Spinal cord (tissue), 10 donors: ENCODE measurements around the gene TRAPPC2L. TPM values are rescaled to one million over a fixed set of nuclear protein-coding genes. Genes with fewer than 3 reads are reported as not detected.

Experiments
- DNase-seq, 6 donors: peaks; one replicate each; pipeline versions ENCODE4 v3.0.0 to v3.0.0-alpha.2; 2013 to 2015; ENCODE audit warnings: low spot score in 6 of 6, low read depth in 4 of 6
- H3K27ac ChIP-seq: one replicate; pipeline ENCODE4 v1.5.1; 2013; ENCODE audit warnings: low read depth, low read length, control low read depth
- H3K27me3 ChIP-seq: one replicate; pipeline ENCODE4 v1.6.1; 2013; ENCODE audit warnings: low read length; ENCODE audit not compliant: control insufficient read depth, insufficient read depth
- H3K36me3 ChIP-seq: one replicate; pipeline ENCODE4 v1.6.1; 2013; ENCODE audit warnings: low read length; ENCODE audit not compliant: control insufficient read depth, insufficient read depth
- H3K4me1 ChIP-seq: one replicate; pipeline ENCODE4 v1.6.1; 2013; ENCODE audit warnings: low read length; ENCODE audit not compliant: control insufficient read depth, insufficient read depth
- H3K4me3 ChIP-seq: one replicate; pipeline ENCODE4 v1.5.1; 2013; ENCODE audit warnings: low read depth, low read length, control low read depth
- H3K9me3 ChIP-seq: one replicate; pipeline ENCODE4 v1.6.1; 2013; ENCODE audit warnings: low read length; ENCODE audit not compliant: control insufficient read depth, insufficient read depth
- WGBS: methylation state at CpG from one replicate; pipeline ENCODE4 v1.1.5; 2013; ENCODE audit warnings: missing lambda C conversion rate; ENCODE audit not compliant: insufficient coverage; 5-methylcytosine and 5-hydroxymethylcytosine counted together
- polyA plus RNA-seq, 2 donors: library from polyadenylated mRNA; unstranded; fragments of 120-200 nt; gene quantifications; one replicate each; pipeline ENCODE4 v1.2.1, GENCODE V29; 2013; ENCODE audit not compliant: insufficient read length in 2 of 2
- total RNA-seq, 2 donors: library from RNA; depleted of rRNA in 1 of 2; stranded (reverse); fragments of 120-200 nt in 1 of 2; fragments of >200 nt in 1 of 2; gene quantifications; one replicate each; pipeline versions ENCODE4 v1.2.3 to v1.2.4, GENCODE V29; 2013 to 2014
- donor health status: healthy.

The TRAPPC2L gene
- total and polyA plus RNA-seq, 4 donors, result 36.3 to 131 (median 89.9) TPM

- Histone ChIP-seq H3K4me3 (no peak overlapping the region), H3K36me3 (peaks cover 88% of the 10 kb centered on the region), H3K27me3 (no peaks in the 10 kb centered on the region), H3K27ac (no peak overlapping the region), H3K4me1 (peaks cover 14% of the 10 kb centered on the region), H3K9me3 (no peaks in the 10 kb centered on the region)
- 80% methylated on average over 21 of the region's 21 CpGs for WGBS
- DNase-seq, result no peak
Measured at GRCh38 chr16:88827727-88828126, 29.2 kb upstream of the TRAPPC2L start.

GRCh38 chr16:88828711-88829110 lies 28.2 kb upstream of the TRAPPC2L start:
- 70% methylated on average over 24 of the region's 24 CpGs for WGBS
- H3K27me3 ChIP-seq, result no peaks in the 10 kb centered on the region
- no peak overlapping the region for H3K27ac ChIP-seq
- H3K4me1 ChIP-seq, result peaks cover 14% of the 10 kb centered on the region
- no peak overlapping the region for H3K4me3 ChIP-seq
- H3K36me3 ChIP-seq, result peaks cover 88% of the 10 kb centered on the region
- H3K9me3 ChIP-seq, result no peaks in the 10 kb centered on the region
- DNase-seq, result no peak

GRCh38 chr16:88830258-88830657 lies 26.7 kb upstream of the TRAPPC2L start:
- Histone ChIP-seq H3K27ac (no peak overlapping the region), H3K4me1 (peaks cover 14% of the 10 kb centered on the region), H3K9me3 (no peaks in the 10 kb centered on the region), H3K4me3 (no peak overlapping the region), H3K27me3 (no peaks in the 10 kb centered on the region), H3K36me3 (peaks cover 88% of the 10 kb centered on the region)
- peak in 1 of 6 donors; percentile 25 for DNase-seq
- WGBS, result 73% methylated on average over 11 of the region's 11 CpGs

- Histone ChIP-seq H3K4me1 (peaks cover 14% of the 10 kb centered on the region), H3K27ac (no peak overlapping the region), H3K9me3 (no peaks in the 10 kb centered on the region), H3K4me3 (no peak overlapping the region), H3K36me3 (peaks cover 88% of the 10 kb centered on the region), H3K27me3 (no peaks in the 10 kb centered on the region)
- 93% methylated on average over 14 of the region's 14 CpGs for WGBS
- no peak for DNase-seq
Measured at GRCh38 chr16:88830783-88831182, 26.1 kb upstream of the TRAPPC2L start.

- WGBS, result 76% methylated on average over 12 of the region's 13 CpGs
- Histone ChIP-seq H3K27me3 (no peaks in the 10 kb centered on the region), H3K36me3 (peaks cover 85% of the 10 kb centered on the region), H3K4me1 (peaks cover 14% of the 10 kb centered on the region), H3K27ac (no peak overlapping the region), H3K9me3 (no peaks in the 10 kb centered on the region), H3K4me3 (no peak overlapping the region)
- DNase-seq, result no peak
Measured at GRCh38 chr16:88831838-88832237, 25.1 kb upstream of the TRAPPC2L start.

- no peaks in the 10 kb centered on the region for H3K9me3 ChIP-seq
- WGBS, result 91% methylated on average over 12 of the region's 13 CpGs
- no peak overlapping the region for H3K27ac ChIP-seq
- DNase-seq, result no peak
- H3K4me3 ChIP-seq, result no peak overlapping the region
- H3K27me3 ChIP-seq, result no peaks in the 10 kb centered on the region
- peaks cover 14% of the 10 kb centered on the region for H3K4me1 ChIP-seq
- H3K36me3 ChIP-seq, result peaks cover 86% of the 10 kb centered on the region
Measured at GRCh38 chr16:88833086-88833485, 23.8 kb upstream of the TRAPPC2L start.

GRCh38 chr16:88834670-88835069 lies 22.3 kb upstream of the TRAPPC2L start:
- H3K4me1 ChIP-seq, result peaks cover 2% of the 10 kb centered on the region
- H3K4me3 ChIP-seq, result no peak overlapping the region
- peaks cover 87% of the 10 kb centered on the region for H3K36me3 ChIP-seq
- 89% methylated on average over 13 of the region's 13 CpGs for WGBS
- no peaks in the 10 kb centered on the region for H3K27me3 ChIP-seq
- no peaks in the 10 kb centered on the region for H3K9me3 ChIP-seq
- no peak for DNase-seq
- no peak overlapping the region for H3K27ac ChIP-seq

GRCh38 chr16:88835383-88835782 lies 21.5 kb upstream of the TRAPPC2L start:
- Histone ChIP-seq H3K9me3 (no peaks in the 10 kb centered on the region), H3K4me3 (no peak overlapping the region), H3K27me3 (no peaks in the 10 kb centered on the region), H3K27ac (no peak overlapping the region), H3K36me3 (peaks cover 88% of the 10 kb centered on the region), H3K4me1 (no peaks in the 10 kb centered on the region)
- 82% methylated on average over 9 of the region's 11 CpGs for WGBS
- no peak for DNase-seq

- Histone ChIP-seq H3K27me3 (no peaks in the 10 kb centered on the region), H3K4me1 (no peaks in the 10 kb centered on the region), H3K27ac (no peak overlapping the region), H3K4me3 (no peak overlapping the region), H3K9me3 (no peaks in the 10 kb centered on the region), H3K36me3 (peaks cover 88% of the 10 kb centered on the region)
- no peak for DNase-seq
- WGBS, result 91% methylated on average over 28 of the region's 33 CpGs
Measured at GRCh38 chr16:88835818-88836217, 21.1 kb upstream of the TRAPPC2L start.

GRCh38 chr16:88836791-88837190 lies 20.1 kb upstream of the TRAPPC2L start:
- no peak overlapping the region for H3K4me3 ChIP-seq
- no peaks in the 10 kb centered on the region for H3K9me3 ChIP-seq
- 92% methylated on average over 14 of the region's 17 CpGs for WGBS
- no peaks in the 10 kb centered on the region for H3K27me3 ChIP-seq
- H3K36me3 ChIP-seq, result peaks cover 92% of the 10 kb centered on the region
- no peak overlapping the region for H3K27ac ChIP-seq
- no peaks in the 10 kb centered on the region for H3K4me1 ChIP-seq
- no peak for DNase-seq
